DOHH2 (cell line): ENCODE data around the gene NRF1.
"Not testable (repeated sequence)": the region's sequence is repeated elsewhere in the genome, so short reads cannot be mapped to it uniquely, and the experiment has no call there.

ENCODE experiments used
- H3F3A ChIP-seq: fragments of 200-600 bp; sonication (generic), shearing (Covaris generic); 2 replicates; pipeline ENCODE4 v1.6.0; 2016; ENCODE audit warnings: antibody characterized with exemption, mild to moderate bottlenecking; ENCODE audit not compliant: control insufficient read depth, insufficient read depth
- H3K27ac ChIP-seq: fragments of 200-600 bp; sonication (generic); 2 replicates; pipeline ENCODE4 v1.5.1; 2014; ENCODE audit warnings: low read depth, mild to moderate bottlenecking, low read length, moderate library complexity
- H3K27me3 ChIP-seq: fragments of 200-600 bp; sonication (generic); 2 replicates; pipeline ENCODE4 v1.6.1; 2014; ENCODE audit warnings: mild to moderate bottlenecking, low read length, mixed read lengths; ENCODE audit not compliant: control insufficient read depth
- H3K36me3 ChIP-seq: fragments of 200-600 bp; sonication (generic); 2 replicates; pipeline ENCODE4 v1.6.1; 2014; ENCODE audit warnings: mild to moderate bottlenecking, low read length, moderate library complexity, mixed read lengths; ENCODE audit not compliant: control insufficient read depth
- H3K4me1 ChIP-seq: fragments of 200-600 bp; sonication (generic); 2 replicates; pipeline ENCODE4 v1.6.1; 2014; ENCODE audit warnings: mild to moderate bottlenecking, low read length, mixed read lengths; ENCODE audit not compliant: control insufficient read depth
- H3K4me2 ChIP-seq: fragments of 200-600 bp; sonication (generic); 2 replicates; pipeline ENCODE4 v1.6.0; 2014; ENCODE audit warnings: mild to moderate bottlenecking, low read length, moderate library complexity
- H3K4me3 ChIP-seq: fragments of 200-600 bp; sonication (generic); 2 replicates; pipeline ENCODE4 v1.5.1; 2014; ENCODE audit warnings: mild to moderate bottlenecking, low read length, mixed read lengths
- H3K79me2 ChIP-seq: fragments of 200-600 bp; sonication (generic); 2 replicates; pipeline ENCODE4 v1.6.1; 2014; ENCODE audit warnings: mild to moderate bottlenecking, low read length, mixed read lengths; ENCODE audit not compliant: control insufficient read depth
- H3K9me2 ChIP-seq: fragments of 200-600 bp; sonication (generic); replicated peaks from 2 replicates; pipeline ENCODE4 v1.6.1; 2014; ENCODE audit warnings: mild to moderate bottlenecking, low read length, mixed read lengths; ENCODE audit not compliant: control insufficient read depth
- H3K9me3 ChIP-seq: fragments of 200-600 bp; sonication (generic); 2 replicates; pipeline ENCODE4 v1.6.1; 2014; ENCODE audit warnings: antibody characterized with exemption, low read length, mixed read lengths; ENCODE audit not compliant: control insufficient read depth, insufficient read depth
- H4K20me1 ChIP-seq: fragments of 200-600 bp; sonication (generic); 2 replicates; pipeline ENCODE4 v1.6.0; 2014; ENCODE audit warnings: low read depth, mild to moderate bottlenecking, antibody characterized with exemption, low read length, moderate library complexity; ENCODE audit not compliant: control insufficient read depth, insufficient read depth
- CTCF ChIP-seq: fragments of 200-600 bp; sonication (generic); IDR thresholded peaks from one replicate; pipeline ENCODE4 v1.5.1; 2014; ENCODE audit warnings: antibody characterized with exemption, mild to moderate bottlenecking, low read depth, low read length; ENCODE audit not compliant: poor library complexity, severe bottlenecking
- EZH2phosphoT487 ChIP-seq: fragments of 200-600 bp; sonication (generic); IDR thresholded peaks from 2 replicates; pipeline ENCODE4 v1.6.1; 2017; ENCODE audit warnings: borderline replicate concordance, mild to moderate bottlenecking, antibody characterized with exemption, low read length, moderate library complexity, mixed read lengths

NRF1 gene

GRCh38 chr7:129792721-129793120 is 181.2 kb downstream of the NRF1 start:
- Histone ChIP-seq H3K9me3 (no peaks in the 10 kb centered on the region), H3F3A (no peaks in the 10 kb centered on the region), H3K27me3 (peaks cover 26% of the 10 kb centered on the region), H3K4me1 (no peaks in the 10 kb centered on the region), H3K36me3 (no peaks in the 10 kb centered on the region), H3K27ac (no peak overlapping the region), H3K4me3 (no peak overlapping the region), H3K79me2 (no peaks in the 10 kb centered on the region), H3K9me2 (no peaks in the 10 kb centered on the region), H3K4me2 (no peak overlapping the region), H4K20me1 (no peaks in the 10 kb centered on the region)
- TF ChIP-seq CTCF = no peak
- no peak for TF ChIP-seq EZH2phosphoT487

GRCh38 chr7:129793506-129794310 is 182.2 kb downstream of the NRF1 start:
- Histone ChIP-seq H3K9me2 (no peaks in the 10 kb centered on the region), H3K27ac (no peak overlapping the region), H3K9me3 (no peaks in the 10 kb centered on the region), H3K27me3 (peaks cover 20% of the 10 kb centered on the region), H3K36me3 (no peaks in the 10 kb centered on the region), H3K4me2 (no peak overlapping the region), H3K79me2 (no peaks in the 10 kb centered on the region), H3F3A (no peaks in the 10 kb centered on the region), H4K20me1 (no peaks in the 10 kb centered on the region), H3K4me1 (no peaks in the 10 kb centered on the region), H3K4me3 (no peak overlapping the region)
- TF ChIP-seq EZH2phosphoT487 (no peak), CTCF (no peak)

DNA sequence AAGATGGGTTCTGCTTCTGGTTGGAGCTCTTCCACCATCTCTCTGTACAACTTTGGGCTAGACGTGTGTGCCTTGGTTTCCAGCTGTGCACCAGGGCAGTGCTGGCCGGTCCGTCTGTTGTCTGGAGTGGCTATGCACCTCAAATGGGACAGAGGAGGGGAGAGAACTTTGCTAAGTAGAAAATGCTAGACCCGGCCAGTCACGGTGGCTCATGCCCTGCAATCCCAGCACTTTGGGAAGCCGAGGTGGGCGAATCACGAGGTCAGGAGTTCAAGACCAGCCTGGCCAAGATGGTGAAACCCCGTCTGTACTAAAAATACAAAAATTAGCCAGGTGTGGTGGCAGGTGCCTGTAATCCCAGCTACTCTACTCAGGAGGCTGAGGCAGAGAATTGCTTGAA is 182.9 kb downstream of the NRF1 start:
- peaks cover 20% of the 10 kb centered on the region for H3K27me3 ChIP-seq
- not testable (repeated sequence) for H3K79me2 ChIP-seq, H3F3A ChIP-seq, H3K4me1 ChIP-seq, H3K9me3 ChIP-seq, H3K4me2 ChIP-seq, H3K4me3 ChIP-seq, H4K20me1 ChIP-seq, H3K36me3 ChIP-seq, H3K27ac ChIP-seq, H3K9me2 ChIP-seq

GRCh38 chr7:129796186-129796775 is 184.8 kb downstream of the NRF1 start:
- H3K36me3 ChIP-seq = no peaks in the 10 kb centered on the region
- H4K20me1 ChIP-seq = no peaks in the 10 kb centered on the region
- no peaks in the 10 kb centered on the region for H3K4me1 ChIP-seq
- no peaks in the 10 kb centered on the region for H3F3A ChIP-seq
- H3K4me3 ChIP-seq = no peak overlapping the region
- TF ChIP-seq EZH2phosphoT487 (no peak), CTCF (no peak)
- no peaks in the 10 kb centered on the region for H3K9me2 ChIP-seq
- H3K4me2 ChIP-seq = no peak overlapping the region
- H3K9me3 ChIP-seq = no peaks in the 10 kb centered on the region
- H3K79me2 ChIP-seq = no peaks in the 10 kb centered on the region
- H3K27me3 ChIP-seq = peaks cover 9% of the 10 kb centered on the region; the same call in 1 of the 2 replicates
- H3K27ac ChIP-seq = no peak overlapping the region
